ENCODE data around the gene FADS2. TPM values are rescaled to one million over a fixed set of nuclear protein-coding genes. Genes with fewer than 3 reads are reported as not detected.

The FADS2 gene
- polyA plus RNA-seq, 2 of the 4 experiments (the other 2 are of a cell fraction), result 215 to 391 TPM

- Histone ChIP-seq H3K4me2 (no peak overlapping the region), H3K9me3 (no peaks in the 10 kb centered on the region), H3K4me3 (no peak overlapping the region), H3K4me1 (peaks cover 24% of the 10 kb centered on the region), H3K27ac (no peak overlapping the region)
- ChIA-PET POLR2A (no interaction called here), CTCF (interaction anchor here (0.7 to 14.3 kb wide), 7 partner anchors 10 to 233 kb away, joined by 3 to 220 read pairs (median 37); partner anchors contain the start of gene FADS3)
- TF ChIP-seq ZC3H11A (IDR thresholded peaks at IDR 0.05) (no peak), RFX5 (IDR thresholded peaks at IDR 0.05) (no peak), KDM1A (IDR thresholded peaks at IDR 0.05; ENCODE audit: low read depth) (no peak), RCOR1 (IDR thresholded peaks at IDR 0.05; ENCODE audit: low read depth, low read length) (no peak), PHF8 (IDR thresholded peaks at IDR 0.05; ENCODE audit: borderline replicate concordance, low read depth) (no peak), RARB (CRISPR knock-in tag; IDR thresholded peaks at IDR 0.05) (no peak), MYC (IDR thresholded peaks at IDR 0.05; ENCODE audit: borderline replicate concordance, low read length) (no peak), HOXA7 (CRISPR knock-in tag; IDR thresholded peaks at IDR 0.05) (no peak), POLR2A (IDR thresholded peaks at IDR 0.05; ENCODE audit: low read length) (no peak), SMC3 (IDR thresholded peaks at IDR 0.05) (no peak), NPAS2 (CRISPR knock-in tag; IDR thresholded peaks at IDR 0.05; ENCODE audit: borderline replicate concordance) (no peak), RNF2 (IDR thresholded peaks at IDR 0.05; ENCODE audit: borderline replicate concordance, low read depth) (no peak)
- 83% methylated on average over 9 of the region's 14 CpGs for WGBS (ENCODE audit: missing lambda C conversion rate)
- ATAC-seq (no peak), DNase-seq (ENCODE audit: low read depth in 1 of 2, low spot score in 1 of 2) (no peak), FAIRE-seq (no peak)
Measured at GRCh38 chr11:61875698-61876097, 47.6 kb downstream of the FADS2 start.

- DNase-seq (ENCODE audit: low read depth in 1 of 2, low spot score in 1 of 2) (no peak), ATAC-seq (no peak), FAIRE-seq (no peak)
- Histone ChIP-seq H3K4me2 (no peak overlapping the region), H3K4me1 (peaks cover 20% of the 10 kb centered on the region), H3K9me3 (no peaks in the 10 kb centered on the region), H3K4me3 (no peak overlapping the region), H3K27ac (no peak overlapping the region)
- 83% methylated on average over 7 of the region's 7 CpGs for WGBS (ENCODE audit: missing lambda C conversion rate)
- ChIA-PET CTCF (interaction anchor here (0.8 to 16.0 kb wide), 8 partner anchors 7 to 229 kb away, joined by 3 to 220 read pairs (median 19); no protein-coding TSS in a partner anchor), POLR2A (no interaction called here)
- TF ChIP-seq KDM5A (IDR thresholded peaks at IDR 0.05) (no peak), MAZ (IDR thresholded peaks at IDR 0.05; ENCODE audit: borderline replicate concordance, low read depth, low read length) (no peak), REST (IDR thresholded peaks at IDR 0.05) (no peak), POLR2A (IDR thresholded peaks at IDR 0.05; ENCODE audit: low read length) (no peak), ZSCAN20 (CRISPR knock-in tag; IDR thresholded peaks at IDR 0.05) (no peak), EHMT2 (IDR thresholded peaks at IDR 0.05; ENCODE audit: low read depth) (no peak), EHF (CRISPR knock-in tag; IDR thresholded peaks at IDR 0.05) (no peak), MAFK (IDR thresholded peaks at IDR 0.05; ENCODE audit: partially characterized antibody) (no peak), ELK1 (IDR thresholded peaks at IDR 0.05; ENCODE audit: low read depth, low read length) (no peak), MYC (IDR thresholded peaks at IDR 0.05; ENCODE audit: borderline replicate concordance, low read length) (no peak), PHF8 (IDR thresholded peaks at IDR 0.05; ENCODE audit: borderline replicate concordance, low read depth) (no peak), HDAC2 (IDR thresholded peaks at IDR 0.05) (no peak), CBX8 (IDR thresholded peaks at IDR 0.05) (no peak), TFCP2L1 (CRISPR knock-in tag; IDR thresholded peaks at IDR 0.05) (no peak), TP53 (CRISPR knock-in tag; IDR thresholded peaks at IDR 0.05) (no peak), CHD2 (IDR thresholded peaks at IDR 0.05; ENCODE audit: low read length, partially characterized antibody) (no peak), HES2 (IDR thresholded peaks at IDR 0.05) (no peak), HMGXB4 (CRISPR knock-in tag; IDR thresholded peaks at IDR 0.05; ENCODE audit: borderline replicate concordance) (no peak), FOSB (CRISPR knock-in tag; IDR thresholded peaks at IDR 0.05) (no peak)
Measured at GRCh38 chr11:61879152-61879551, 51.1 kb downstream of the FADS2 start.

Measured in A549 (cell line).